ENCODE measurements around the gene GJB1.
"Not testable (repeated sequence)": the region's sequence is repeated elsewhere in the genome, so short reads cannot be mapped to it uniquely, and the experiment has no call there.

The GJB1 gene

DNA sequence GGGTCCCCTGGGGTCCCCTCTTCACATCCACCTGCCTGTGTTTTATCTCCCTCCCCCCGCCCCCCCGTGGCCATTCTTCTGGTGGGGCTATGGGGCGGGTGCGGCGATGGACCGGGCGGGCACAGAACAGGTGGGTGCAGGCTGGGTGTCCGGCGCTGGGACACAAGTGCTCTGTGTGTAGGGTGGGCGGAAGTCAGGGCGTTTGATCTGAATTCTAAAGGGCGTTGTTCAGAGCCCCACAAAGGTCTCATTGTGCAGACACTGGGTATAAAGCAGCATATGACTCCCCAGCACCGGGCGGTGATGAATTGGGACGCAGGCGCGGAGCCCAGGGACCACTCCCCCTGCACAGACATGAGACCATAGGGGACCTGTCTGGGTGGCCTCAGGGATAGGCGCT lies at the start of gene GJB1:
GJB1 (plus strand) TSS at position 296 of the 400 bp plus-strand sequence. CDS start 484 bp downstream, outside the sequence.
- Histone ChIP-seq H3K9ac (ENCODE audit: low read length) (no peak within 1 kb of the TSS), H3K36me3 (ENCODE audit: control insufficient read depth, insufficient read depth, low read length) (no peaks in the 10 kb centered on the region)

GRCh38 chrX:71173440-71173839 lies 49.6 kb upstream of the GJB1 start:
- H3K9ac ChIP-seq (ENCODE audit: low read length), result no peak overlapping the region
- H3K27me3 ChIP-seq (ENCODE audit: control insufficient read depth, insufficient read depth, low read length), result no peaks in the 10 kb centered on the region
- H3K4me3 ChIP-seq (ENCODE audit: low read length), result no peak overlapping the region
- no peaks in the 10 kb centered on the region for H3K36me3 ChIP-seq (ENCODE audit: control insufficient read depth, insufficient read depth, low read length)
- no peaks in the 10 kb centered on the region for H3K4me1 ChIP-seq (ENCODE audit: control insufficient read depth, insufficient read depth, low read length)
- H3K27ac ChIP-seq (ENCODE audit: low read depth, low read length), result no peak overlapping the region

More for the DNA sequence above, at the start of gene GJB1:
- H3K4me3 ChIP-seq (ENCODE audit: low read length), result no peak within 1 kb of the TSS
- no peaks in the 10 kb centered on the region for H3K27me3 ChIP-seq (ENCODE audit: control insufficient read depth, insufficient read depth, low read length)
- no peak within 1 kb of the TSS for H3K27ac ChIP-seq (ENCODE audit: low read depth, low read length)
- H3K4me1 ChIP-seq (ENCODE audit: control insufficient read depth, insufficient read depth, low read length), result no peaks in the 10 kb centered on the region

DNA sequence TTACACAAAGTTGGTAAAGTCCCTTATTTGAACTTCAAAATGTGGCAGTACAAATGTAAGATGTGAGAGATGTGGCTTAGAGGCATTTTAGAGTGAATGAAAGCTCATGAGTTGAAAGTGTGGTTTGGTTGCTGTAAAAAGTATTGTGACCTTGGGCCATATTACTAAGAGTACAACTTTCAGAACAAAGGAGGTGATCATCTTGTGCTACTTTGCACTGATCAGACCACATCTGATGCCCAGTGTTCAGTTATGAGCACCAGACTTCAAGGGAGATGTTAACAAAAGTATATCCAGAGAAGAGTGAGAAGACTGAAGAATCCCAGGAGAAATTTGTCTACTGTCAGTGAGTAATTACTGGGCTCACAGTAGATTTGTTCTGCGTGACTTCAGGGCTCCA lies 48.2 kb upstream of the GJB1 start:
- Histone ChIP-seq H3K4me1 (ENCODE audit: control insufficient read depth, insufficient read depth, low read length) (no peaks in the 10 kb centered on the region), H3K27me3 (ENCODE audit: control insufficient read depth, insufficient read depth, low read length) (no peaks in the 10 kb centered on the region), H3K27ac (ENCODE audit: low read depth, low read length) (no peak overlapping the region), H3K4me3 (ENCODE audit: low read length) (no peak overlapping the region), H3K36me3 (ENCODE audit: control insufficient read depth, insufficient read depth, low read length) (no peaks in the 10 kb centered on the region), H3K9ac (ENCODE audit: low read length) (no peak overlapping the region)

- Histone ChIP-seq H3K4me1 (ENCODE audit: control insufficient read depth, insufficient read depth, low read length) (no peaks in the 10 kb centered on the region), H3K27ac (ENCODE audit: low read depth, low read length) (no peak overlapping the region), H3K9ac (ENCODE audit: low read length) (no peak overlapping the region), H3K36me3 (ENCODE audit: control insufficient read depth, insufficient read depth, low read length) (no peaks in the 10 kb centered on the region), H3K4me3 (ENCODE audit: low read length) (no peak overlapping the region), H3K27me3 (ENCODE audit: control insufficient read depth, insufficient read depth, low read length) (no peaks in the 10 kb centered on the region)
These were observed 47.5 kb upstream of the GJB1 start for GRCh38 chrX:71175531-71175930.

GRCh38 chrX:71177327-71177726 lies 45.7 kb upstream of the GJB1 start:
- Histone ChIP-seq H3K27me3 (ENCODE audit: control insufficient read depth, insufficient read depth, low read length) (no peaks in the 10 kb centered on the region), H3K9ac (ENCODE audit: low read length) (no peak overlapping the region), H3K27ac (ENCODE audit: low read depth, low read length) (no peak overlapping the region), H3K4me3 (ENCODE audit: low read length) (no peak overlapping the region), H3K36me3 (ENCODE audit: control insufficient read depth, insufficient read depth, low read length) (no peaks in the 10 kb centered on the region), H3K4me1 (ENCODE audit: control insufficient read depth, insufficient read depth, low read length) (no peaks in the 10 kb centered on the region)

GRCh38 chrX:71178908-71179307 lies 44.1 kb upstream of the GJB1 start:
- no peaks in the 10 kb centered on the region for H3K27me3 ChIP-seq (ENCODE audit: control insufficient read depth, insufficient read depth, low read length)
- no peak overlapping the region for H3K9ac ChIP-seq (ENCODE audit: low read length)
- H3K27ac ChIP-seq (ENCODE audit: low read depth, low read length), result no peak overlapping the region
- no peak overlapping the region for H3K4me3 ChIP-seq (ENCODE audit: low read length)
- H3K36me3 ChIP-seq (ENCODE audit: control insufficient read depth, insufficient read depth, low read length), result no peaks in the 10 kb centered on the region
- no peaks in the 10 kb centered on the region for H3K4me1 ChIP-seq (ENCODE audit: control insufficient read depth, insufficient read depth, low read length)

GRCh38 chrX:71180579-71181265 lies 42.3 kb upstream of the GJB1 start:
- H3K9ac ChIP-seq (ENCODE audit: low read length); H3K36me3 ChIP-seq (ENCODE audit: control insufficient read depth, insufficient read depth, low read length); H3K27me3 ChIP-seq (ENCODE audit: control insufficient read depth, insufficient read depth, low read length); H3K4me1 ChIP-seq (ENCODE audit: control insufficient read depth, insufficient read depth, low read length); H3K27ac ChIP-seq (ENCODE audit: low read depth, low read length); H3K4me3 ChIP-seq (ENCODE audit: low read length): not testable (repeated sequence)

- H3K9ac ChIP-seq (ENCODE audit: low read length), result no peak overlapping the region
- no peaks in the 10 kb centered on the region for H3K36me3 ChIP-seq (ENCODE audit: control insufficient read depth, insufficient read depth, low read length)
- H3K27ac ChIP-seq (ENCODE audit: low read depth, low read length), result peak overlapping the region; percentile 86
- no peaks in the 10 kb centered on the region for H3K4me1 ChIP-seq (ENCODE audit: control insufficient read depth, insufficient read depth, low read length)
- H3K27me3 ChIP-seq (ENCODE audit: control insufficient read depth, insufficient read depth, low read length), result no peaks in the 10 kb centered on the region
- H3K4me3 ChIP-seq (ENCODE audit: low read length), result peak overlapping the region; percentile 62
These were observed 41.5 kb upstream of the GJB1 start for GRCh38 chrX:71181558-71181909.

DNA sequence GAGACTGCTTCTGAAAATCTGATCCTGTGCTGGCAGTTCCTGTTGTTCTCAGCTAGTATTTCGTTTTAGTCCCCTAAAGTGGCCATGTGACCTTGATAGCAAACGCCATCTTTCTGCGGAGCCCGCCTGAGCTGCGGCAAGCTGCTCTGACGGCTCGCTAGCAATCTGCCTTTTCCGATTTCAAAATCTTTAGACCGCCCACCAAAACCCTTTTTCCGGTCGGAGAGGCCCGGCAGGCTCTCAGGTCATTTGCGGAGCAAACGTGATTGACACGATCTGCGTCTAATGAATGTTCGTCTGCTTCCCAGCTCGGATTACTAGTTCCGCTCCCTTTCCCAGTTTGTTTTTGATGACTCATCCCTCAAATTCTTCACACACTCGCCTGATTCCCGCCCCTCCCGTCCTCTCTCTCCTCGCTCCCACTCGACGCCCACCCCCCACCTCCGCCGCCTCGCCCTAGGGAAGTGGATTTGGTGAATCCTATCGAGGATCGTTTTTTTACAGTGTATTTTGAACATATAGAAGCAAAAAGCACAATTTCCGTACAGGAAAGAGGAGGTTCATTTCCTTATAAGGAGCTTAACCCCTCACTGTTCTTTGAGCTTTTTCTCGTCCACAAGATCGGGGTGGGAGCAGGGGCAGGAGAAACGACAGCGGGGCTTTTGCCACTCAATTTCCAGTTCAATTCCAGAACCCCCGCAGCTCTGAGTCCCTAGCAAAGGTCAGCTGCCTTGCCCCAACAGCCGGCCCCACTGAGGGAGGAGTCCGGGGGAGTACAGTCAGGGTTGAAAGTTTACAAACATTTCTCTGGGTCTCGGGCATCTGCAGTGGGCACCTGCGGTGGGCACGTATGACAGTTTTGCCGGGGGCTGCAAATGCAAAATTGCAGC lies 40.9 kb upstream of the GJB1 start:
- Histone ChIP-seq H3K4me3 (ENCODE audit: low read length) (peak overlapping the region; percentile 62), H3K27ac (ENCODE audit: low read depth, low read length) (peak overlapping the region; percentile 89), H3K27me3 (ENCODE audit: control insufficient read depth, insufficient read depth, low read length) (no peaks in the 10 kb centered on the region), H3K9ac (ENCODE audit: low read length) (no peak overlapping the region), H3K36me3 (ENCODE audit: control insufficient read depth, insufficient read depth, low read length) (no peaks in the 10 kb centered on the region), H3K4me1 (ENCODE audit: control insufficient read depth, insufficient read depth, low read length) (no peaks in the 10 kb centered on the region)

GRCh38 chrX:71182871-71183270 lies 40.2 kb upstream of the GJB1 start:
- no peaks in the 10 kb centered on the region for H3K4me1 ChIP-seq (ENCODE audit: control insufficient read depth, insufficient read depth, low read length)
- H3K9ac ChIP-seq (ENCODE audit: low read length), result no peak overlapping the region
- peak overlapping the region; percentile 53 for H3K4me3 ChIP-seq (ENCODE audit: low read length)
- no peaks in the 10 kb centered on the region for H3K27me3 ChIP-seq (ENCODE audit: control insufficient read depth, insufficient read depth, low read length)
- peak overlapping the region; percentile 89 for H3K27ac ChIP-seq (ENCODE audit: low read depth, low read length)
- H3K36me3 ChIP-seq (ENCODE audit: control insufficient read depth, insufficient read depth, low read length), result no peaks in the 10 kb centered on the region

DNA sequence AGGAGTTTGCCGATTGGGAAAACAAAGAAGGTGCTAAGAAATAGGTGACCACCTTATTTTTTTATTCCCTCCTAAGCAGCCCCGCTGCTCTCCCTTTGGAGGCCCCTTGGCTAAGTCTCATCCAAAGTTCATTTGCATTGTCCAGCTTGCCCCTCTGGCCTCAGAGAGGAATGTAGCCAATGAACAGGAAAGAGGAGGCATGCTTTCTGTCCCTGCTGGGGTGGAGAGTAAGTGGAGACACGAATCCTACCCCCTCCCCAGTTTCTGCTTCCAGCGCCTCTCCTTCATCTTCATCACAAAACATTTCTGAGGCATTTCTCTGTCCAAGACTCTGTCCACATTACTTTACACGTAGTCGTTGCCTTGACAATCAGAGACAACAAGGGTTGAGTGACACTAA lies 39.7 kb upstream of the GJB1 start:
- Histone ChIP-seq H3K4me3 (ENCODE audit: low read length) (no peak overlapping the region), H3K27ac (ENCODE audit: low read depth, low read length) (no peak overlapping the region), H3K27me3 (ENCODE audit: control insufficient read depth, insufficient read depth, low read length) (no peaks in the 10 kb centered on the region), H3K36me3 (ENCODE audit: control insufficient read depth, insufficient read depth, low read length) (no peaks in the 10 kb centered on the region), H3K4me1 (ENCODE audit: control insufficient read depth, insufficient read depth, low read length) (no peaks in the 10 kb centered on the region), H3K9ac (ENCODE audit: low read length) (no peak overlapping the region)

GRCh38 chrX:71184092-71184491 lies 38.9 kb upstream of the GJB1 start:
- Histone ChIP-seq H3K27ac (ENCODE audit: low read depth, low read length) (no peak overlapping the region), H3K27me3 (ENCODE audit: control insufficient read depth, insufficient read depth, low read length) (no peaks in the 10 kb centered on the region), H3K36me3 (ENCODE audit: control insufficient read depth, insufficient read depth, low read length) (no peaks in the 10 kb centered on the region), H3K4me3 (ENCODE audit: low read length) (no peak overlapping the region), H3K4me1 (ENCODE audit: control insufficient read depth, insufficient read depth, low read length) (no peaks in the 10 kb centered on the region), H3K9ac (ENCODE audit: low read length) (no peak overlapping the region)
